Stimulated activated CD4-positive, alpha-beta T cell treated with anti-CD3 and anti-CD28 coated beads, Interleukin-12 subunit alpha, Interleukin-12 subunit beta, amount 100 ng/mL, for 48 hours (primary cell): ENCODE data around the gene COL5A1.
"Not testable (repeated sequence)": the region's sequence is repeated elsewhere in the genome, so short reads cannot be mapped to it uniquely, and the experiment has no call there.

Source experiments
- DNase-seq, 3 donors: peaks; one replicate each; pipeline ENCODE4 v3.0.0-alpha.2; 2020; ENCODE audit warnings: low read depth in 2 of 3, low spot score in 1 of 3

COL5A1 gene

DNA sequence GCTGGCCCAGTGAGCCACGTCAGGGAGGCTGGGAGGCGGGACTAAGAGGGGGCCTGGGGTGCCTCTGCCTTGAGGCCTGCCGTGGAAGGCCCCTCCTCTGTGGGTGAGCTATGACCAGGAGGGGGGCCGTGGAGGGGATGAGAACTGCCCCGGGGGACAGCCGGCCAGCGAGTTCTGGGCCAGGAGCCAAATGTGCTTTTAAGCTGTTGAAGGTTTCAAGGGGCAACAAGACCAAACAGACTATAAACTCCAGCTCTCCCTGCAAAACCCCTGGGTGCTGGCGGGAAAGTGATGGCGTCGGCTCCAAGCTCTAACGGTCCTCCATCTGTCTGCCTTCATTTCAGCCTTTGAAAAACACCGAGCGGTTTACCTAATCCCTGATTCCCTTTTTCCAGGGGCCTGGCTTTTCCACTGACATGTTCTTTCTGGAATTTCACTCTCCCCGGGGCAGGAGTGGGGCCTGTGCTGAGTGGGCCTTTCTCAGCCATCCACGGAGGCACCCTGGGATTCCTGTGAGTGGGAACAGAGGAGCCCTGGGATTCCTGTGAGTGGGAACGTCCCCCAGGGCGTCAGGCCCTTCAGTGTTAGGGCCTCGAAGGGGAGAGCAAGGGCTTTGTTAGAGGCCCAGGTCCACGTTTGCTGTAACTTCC, 65.6 kb downstream of the COL5A1 start:
- no peak for DNase-seq

DNA sequence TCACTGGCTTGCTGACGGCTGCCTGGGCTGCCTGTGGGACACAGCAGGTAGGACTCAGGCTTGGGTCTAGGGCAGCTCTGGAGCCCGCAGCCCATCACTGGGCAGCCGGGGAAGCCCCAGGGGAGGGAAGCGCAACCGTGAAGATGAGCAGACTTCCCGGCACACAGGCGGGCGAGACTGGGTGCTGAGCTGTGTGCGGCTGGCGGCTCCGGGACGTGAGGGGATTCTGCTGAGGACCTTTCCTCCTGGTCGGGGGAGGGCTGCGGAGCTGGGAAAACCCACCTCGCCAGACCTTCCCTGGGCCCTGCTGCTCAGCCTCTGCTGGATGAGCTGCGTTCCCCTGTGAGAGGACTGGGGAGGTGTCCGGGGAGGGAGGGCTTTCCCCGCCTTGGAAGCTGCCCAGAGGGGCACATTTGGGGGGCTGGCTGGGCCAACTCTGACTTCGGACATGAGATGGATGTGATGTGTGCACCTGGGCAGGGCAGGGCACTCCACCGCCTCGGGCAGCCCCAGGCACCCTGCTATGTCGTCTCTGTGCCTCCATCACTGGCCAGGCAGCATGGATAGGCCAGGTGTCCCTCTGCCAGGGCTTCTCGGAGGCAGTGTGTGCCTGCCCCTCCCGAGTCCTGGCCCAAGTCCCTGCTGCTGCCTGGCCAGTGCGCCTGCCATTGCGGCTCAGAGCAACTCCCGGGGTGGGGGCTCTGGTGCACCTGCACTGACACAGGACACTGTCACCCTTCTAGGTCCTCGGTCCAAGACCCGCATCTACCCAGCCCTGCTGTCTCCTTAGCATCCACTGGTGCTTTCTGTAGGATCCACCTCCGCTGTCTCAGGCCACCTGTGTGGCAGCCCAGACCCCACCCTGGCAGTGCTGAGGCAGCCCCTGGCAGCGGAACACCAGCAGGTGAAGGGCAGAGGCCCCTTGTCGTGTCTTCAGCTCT, 66.4 kb downstream of the COL5A1 start:
- no peak for DNase-seq

DNA sequence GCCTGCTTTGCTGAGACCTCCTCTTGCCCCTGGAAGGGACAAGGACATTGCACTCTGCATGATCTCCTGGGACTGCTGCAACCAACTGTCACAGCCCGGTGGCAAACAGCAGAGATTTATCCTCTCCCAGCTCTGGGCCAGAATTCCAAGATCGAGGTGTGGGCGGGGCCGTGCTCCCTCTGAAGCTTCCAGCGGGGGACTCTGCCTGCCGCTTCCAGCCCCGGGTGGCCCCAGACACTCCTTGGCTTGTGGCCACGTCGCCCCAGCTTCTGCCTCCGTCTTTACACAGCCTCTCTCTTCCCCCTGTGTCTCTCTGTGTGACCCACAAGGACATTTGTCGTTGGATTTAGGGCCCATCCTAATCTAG, 67.1 kb downstream of the COL5A1 start:
- no peak for DNase-seq

GRCh38 chr9:134709512-134710270, 68.1 kb downstream of the COL5A1 start:
- DNase-seq, result no peak

DNA sequence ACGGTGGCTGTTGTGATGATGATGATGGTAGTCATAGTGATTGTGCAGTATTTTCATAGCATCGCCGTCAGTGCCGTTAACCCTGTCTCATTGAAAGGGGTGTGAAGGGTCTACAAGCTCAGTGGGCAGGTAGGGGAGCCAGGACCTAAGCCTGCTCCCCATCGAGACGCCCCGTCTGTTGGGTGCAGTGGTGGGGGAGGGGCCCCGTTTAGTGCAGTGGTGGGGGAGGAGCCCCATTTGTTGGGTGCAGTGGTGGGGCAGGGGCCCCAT, 68.6 kb downstream of the COL5A1 start:
- no peak for DNase-seq

- DNase-seq, result no peak
Observed at GRCh38 chr9:134710901-134711300, 69.3 kb downstream of the COL5A1 start.

DNA sequence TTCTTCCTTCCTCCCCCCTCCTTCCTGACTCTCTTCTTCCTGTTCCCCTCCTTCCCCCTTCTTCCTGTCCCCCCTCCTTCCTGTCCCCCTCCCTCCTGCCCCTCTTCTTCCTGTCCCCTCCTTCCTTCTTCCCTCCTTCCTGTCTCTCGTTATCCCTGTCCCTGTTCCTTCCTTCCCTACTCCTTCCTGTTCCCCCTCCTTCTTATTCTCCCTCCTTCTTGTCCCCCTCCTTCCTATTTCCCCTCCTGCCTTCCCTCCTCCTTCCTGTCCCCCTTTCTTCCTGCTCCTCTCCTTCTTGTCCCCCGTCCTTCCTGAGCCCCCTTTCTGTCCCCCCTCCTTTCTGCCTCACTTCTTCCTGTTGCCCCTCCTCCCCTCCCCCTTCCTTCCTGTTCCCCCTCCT, 70.6 kb downstream of the COL5A1 start:
- DNase-seq, result no peak

DNA sequence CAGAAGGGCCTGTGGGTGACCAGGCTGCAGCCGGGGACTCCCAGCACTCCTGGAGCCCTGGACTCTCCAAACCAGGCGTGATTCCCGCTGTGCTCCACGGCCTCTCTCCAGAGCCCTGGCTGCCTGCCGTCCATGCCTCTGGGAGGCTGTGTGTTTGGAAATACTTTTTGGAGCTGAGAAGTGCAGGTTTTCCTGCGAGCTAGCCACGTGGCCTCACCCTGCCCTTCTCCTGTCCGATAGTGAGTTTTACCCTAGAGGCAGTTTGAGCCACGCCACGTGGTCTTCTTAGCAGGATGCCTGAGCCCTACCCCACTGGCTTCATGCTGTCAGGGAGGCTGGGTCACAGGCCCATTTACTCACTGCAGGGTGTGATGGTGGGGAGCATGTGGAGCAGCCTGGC, 71.3 kb downstream of the COL5A1 start:
- DNase-seq, result no peak

GRCh38 chr9:134715536-134715935, 73.9 kb downstream of the COL5A1 start:
- not testable (repeated sequence) for DNase-seq

- no peak for DNase-seq
Observed at GRCh38 chr9:134716067-134716466, 74.5 kb downstream of the COL5A1 start.

DNA sequence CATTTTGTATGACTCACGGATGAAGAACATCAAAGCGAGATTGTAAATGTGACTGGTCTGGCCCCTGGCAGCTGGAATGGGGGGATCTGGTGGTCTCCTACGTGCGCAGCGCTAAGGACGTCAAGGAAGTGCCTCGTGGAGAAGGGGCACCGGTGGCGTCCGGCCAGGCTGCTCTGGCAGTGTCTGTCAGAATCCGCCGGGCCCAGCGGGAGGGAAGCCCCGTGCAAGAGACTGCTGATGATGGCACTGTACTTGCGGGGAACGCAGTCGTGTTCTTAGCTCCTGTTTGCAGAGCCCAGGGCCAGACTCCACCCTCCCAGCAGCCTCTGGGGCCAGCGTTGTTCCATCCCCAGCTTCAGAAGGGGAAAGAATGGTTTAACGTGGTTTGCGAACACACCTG, 75.5 kb downstream of the COL5A1 start:
- no peak for DNase-seq

- no peak for DNase-seq
Observed at GRCh38 chr9:134717924-134718645, 76.5 kb downstream of the COL5A1 start.

DNA sequence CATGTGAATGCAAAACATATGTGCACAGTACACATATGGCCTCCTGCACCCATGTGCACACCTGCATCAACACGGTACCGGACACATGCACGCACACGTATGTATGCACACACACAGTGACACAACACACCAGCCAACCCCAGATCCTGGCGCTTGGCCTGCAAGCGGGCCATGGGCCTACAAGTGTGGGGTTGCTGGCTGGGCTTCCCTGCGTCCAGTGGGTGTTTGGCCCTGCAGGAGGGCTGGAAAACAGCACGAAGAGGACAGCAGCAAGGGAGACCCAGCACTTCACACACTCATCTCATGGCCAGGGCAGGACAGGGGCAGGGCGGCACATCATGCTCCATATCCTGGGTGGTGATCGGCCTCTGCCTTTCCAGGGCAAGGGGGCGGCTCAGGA, 77.7 kb downstream of the COL5A1 start:
- no peak for DNase-seq

GRCh38 chr9:134720136-134720753, 78.6 kb downstream of the COL5A1 start:
- no peak for DNase-seq

GRCh38 chr9:134720796-134721195, 79.2 kb downstream of the COL5A1 start:
- no peak for DNase-seq

DNA sequence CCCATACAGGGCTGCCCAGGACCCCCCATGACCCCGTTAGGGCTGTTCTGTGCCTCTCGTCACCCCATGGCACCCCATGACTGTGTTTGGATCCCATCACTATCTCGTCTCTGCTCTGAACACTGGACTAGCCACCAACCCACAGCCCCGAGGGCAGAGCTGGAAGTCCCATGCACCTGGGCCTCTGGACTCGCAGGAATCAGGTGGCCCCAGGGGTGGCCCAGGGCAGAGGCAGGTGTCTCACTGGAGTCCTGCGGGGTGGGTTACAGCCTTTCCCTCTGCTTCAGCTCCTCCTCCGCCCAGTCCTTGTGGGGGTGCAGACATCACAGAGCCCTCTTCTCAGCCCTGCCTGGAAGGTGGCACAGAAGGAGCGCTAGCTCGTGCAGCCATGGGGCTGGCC, 79.7 kb downstream of the COL5A1 start:
- no peak for DNase-seq

GRCh38 chr9:134722120-134722701, 80.6 kb downstream of the COL5A1 start:
- no peak for DNase-seq

GRCh38 chr9:134723037-134723436, 81.4 kb downstream of the COL5A1 start:
- no peak for DNase-seq

DNA sequence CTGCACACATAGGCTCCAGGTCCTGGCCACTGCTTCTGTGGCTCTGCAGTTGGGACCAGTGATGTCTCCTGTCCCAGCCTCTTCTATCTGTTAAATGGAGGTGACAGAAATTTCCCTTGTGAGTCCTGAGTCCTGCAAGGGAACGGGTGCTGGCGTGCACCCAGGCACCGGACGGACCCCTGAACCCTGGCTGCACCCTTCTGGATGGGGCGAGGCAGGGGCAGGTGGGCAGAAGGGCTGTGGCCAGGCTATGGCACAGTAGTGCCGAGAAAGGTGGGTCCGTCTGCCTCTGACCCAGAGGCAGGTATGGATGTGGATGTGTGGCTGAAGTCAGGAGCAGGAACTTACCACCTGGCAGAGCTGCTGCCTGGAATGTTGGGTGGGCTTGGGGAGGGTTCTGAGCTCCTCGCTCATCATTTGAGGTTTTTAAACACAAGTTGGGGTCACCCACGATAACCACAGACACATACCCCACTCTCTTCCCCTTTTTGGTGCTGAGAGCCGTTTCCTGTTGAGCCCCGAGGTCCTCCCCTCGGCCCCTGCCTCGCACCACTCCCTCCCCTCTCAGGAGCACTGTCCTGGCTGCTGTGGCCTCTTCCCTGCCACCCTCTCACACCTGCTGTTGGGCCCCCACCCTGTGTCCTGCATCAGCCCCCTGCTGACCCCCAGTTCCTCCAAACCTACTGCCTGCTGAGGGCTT, 82.0 kb downstream of the COL5A1 start:
- DNase-seq, result no peak
